Urinary bladder (tissue), 4 donors: ENCODE data around the gene DOHH. TPM values are rescaled to one million over a fixed set of nuclear protein-coding genes. Genes with fewer than 3 reads are reported as not detected.

ENCODE experiments used
- DNase-seq: peaks from one replicate; pipeline ENCODE4 v3.0.0-alpha.2; 2015; ENCODE audit errors: extremely low spot score
- H3K27ac ChIP-seq: one replicate; pipeline ENCODE4 v1.5.1; 2013; ENCODE audit warnings: low read depth, mild to moderate bottlenecking, moderate library complexity
- H3K36me3 ChIP-seq: one replicate; pipeline ENCODE4 v1.6.1; 2013; ENCODE audit warnings: mild to moderate bottlenecking, moderate library complexity; ENCODE audit not compliant: insufficient read depth
- H3K4me1 ChIP-seq: one replicate; pipeline ENCODE4 v1.6.1; 2013; ENCODE audit warnings: mild to moderate bottlenecking, moderate library complexity; ENCODE audit not compliant: insufficient read depth
- H3K4me3 ChIP-seq: one replicate; pipeline ENCODE4 v1.5.1; 2013; ENCODE audit warnings: low read depth, low read length
- WGBS: extraction: QIAGEN DNeasy Blood & Tissue Kit; methylation state at CpG from one replicate; pipeline ENCODE4 v1.1.7; 2013; 5-methylcytosine and 5-hydroxymethylcytosine counted together
- polyA plus RNA-seq: library from polyadenylated mRNA; stranded (reverse); fragments of 200-250 nt; gene quantifications from one replicate; pipeline ENCODE4 v1.2.3, GENCODE V29; 2013
- total RNA-seq: library from RNA; depleted of rRNA; stranded (reverse); fragments of >200 nt; gene quantifications from one replicate; pipeline ENCODE4 v1.2.3, GENCODE V29; 2014
- donor health status: healthy with polysubstance abuse.
- donor health status: healthy.

DOHH gene, protein sequence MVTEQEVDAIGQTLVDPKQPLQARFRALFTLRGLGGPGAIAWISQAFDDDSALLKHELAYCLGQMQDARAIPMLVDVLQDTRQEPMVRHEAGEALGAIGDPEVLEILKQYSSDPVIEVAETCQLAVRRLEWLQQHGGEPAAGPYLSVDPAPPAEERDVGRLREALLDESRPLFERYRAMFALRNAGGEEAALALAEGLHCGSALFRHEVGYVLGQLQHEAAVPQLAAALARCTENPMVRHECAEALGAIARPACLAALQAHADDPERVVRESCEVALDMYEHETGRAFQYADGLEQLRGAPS
- total RNA-seq (2.9 TPM), polyA plus RNA-seq (18.3 TPM)

DNA sequence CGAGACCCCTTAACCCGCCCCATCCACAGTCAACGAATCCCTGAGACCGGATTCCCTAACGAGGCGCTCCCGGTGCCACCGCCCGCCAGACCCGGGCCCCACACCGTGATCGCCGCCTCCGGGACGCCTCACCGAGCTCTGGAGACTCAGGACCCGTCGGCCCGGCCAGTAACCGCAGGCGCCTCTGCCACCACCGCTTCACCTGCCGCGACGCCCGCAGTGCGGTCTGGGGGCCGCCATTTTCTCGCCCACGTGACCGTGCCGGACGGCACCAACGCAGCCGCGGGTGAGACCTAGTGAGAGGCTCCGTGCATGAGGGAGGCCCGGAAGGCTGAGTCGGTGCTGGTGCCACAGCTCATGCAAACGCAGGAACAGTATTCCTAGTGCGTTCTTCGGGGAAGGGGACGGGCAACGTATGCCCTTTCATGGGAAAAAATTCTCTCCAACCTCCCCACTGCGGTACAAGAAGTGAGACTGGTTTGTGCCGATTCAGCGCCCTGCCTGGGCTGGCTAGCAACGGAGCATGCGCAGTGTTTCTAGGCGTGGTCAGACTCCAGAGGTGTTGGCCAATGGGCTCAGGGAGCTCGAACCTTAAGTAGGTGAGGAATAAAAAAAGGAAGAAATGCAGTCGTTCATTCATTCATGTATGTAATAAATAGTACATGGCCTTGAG, at the start of gene DOHH:
Gene DOHH, minus strand, starts transcription at position 246 of the 673 bp plus-strand sequence. CDS start 3,860 bp downstream, outside the sequence.
- Histone ChIP-seq H3K27ac (peak within 1 kb of the TSS; percentile 85), H3K4me3 (peak within 1 kb of the TSS; percentile 83), H3K4me1 (no peaks in the 10 kb centered on the region), H3K36me3 (peaks cover 2% of the 10 kb centered on the region)
- WGBS: under 1% methylated on average over 52 of the region's 52 CpGs
- DNase-seq: peak; percentile 94

DNA sequence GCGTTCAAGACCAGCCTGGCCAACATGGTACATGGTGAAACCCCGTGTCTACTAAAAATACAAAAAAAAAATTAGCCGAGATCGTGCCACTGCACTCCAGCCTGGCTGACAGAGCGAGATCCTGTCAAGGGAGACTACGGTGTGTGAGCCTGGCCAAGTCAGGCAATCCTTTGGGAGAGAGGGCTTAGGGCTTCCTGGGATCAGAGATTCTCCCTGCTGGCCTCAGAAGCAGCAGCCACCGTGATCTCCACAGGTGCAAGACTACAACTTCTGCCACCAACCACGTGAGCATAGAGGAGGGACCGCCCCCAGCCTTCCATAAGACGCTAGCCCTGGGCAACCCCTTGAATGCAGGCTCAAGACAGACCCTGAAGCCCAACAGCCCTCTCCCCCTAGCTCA, 49.3 kb upstream of the DOHH start:
- H3K36me3 ChIP-seq: no peaks in the 10 kb centered on the region
- 88% methylated on average over 10 of the region's 10 CpGs for WGBS
- no peaks in the 10 kb centered on the region for H3K4me1 ChIP-seq
- no peak overlapping the region for H3K27ac ChIP-seq
- no peak for DNase-seq
- no peak overlapping the region for H3K4me3 ChIP-seq

DNA sequence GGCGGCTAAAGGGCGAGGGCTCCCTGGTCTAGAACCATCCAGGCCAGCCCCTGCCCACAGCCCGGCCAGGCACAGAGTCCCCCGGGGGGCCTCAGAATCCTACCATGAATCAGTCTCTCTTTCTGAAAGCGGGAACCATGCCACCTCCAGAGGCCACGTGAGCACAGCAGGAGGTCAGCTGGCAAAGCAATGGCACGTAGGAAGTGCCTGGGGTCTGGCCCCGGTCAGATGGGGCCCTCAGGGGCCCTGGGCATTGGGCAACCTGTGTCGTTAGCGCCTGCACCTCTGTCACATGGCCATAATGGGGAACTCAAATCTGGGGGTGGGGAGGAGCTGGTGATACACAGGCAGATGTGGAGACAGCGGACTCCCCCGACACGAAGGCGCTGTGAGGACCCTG, 48.1 kb upstream of the DOHH start:
- DNase-seq: no peak
- H3K36me3 ChIP-seq: no peaks in the 10 kb centered on the region
- 81% methylated on average over 14 of the region's 14 CpGs for WGBS

DNA sequence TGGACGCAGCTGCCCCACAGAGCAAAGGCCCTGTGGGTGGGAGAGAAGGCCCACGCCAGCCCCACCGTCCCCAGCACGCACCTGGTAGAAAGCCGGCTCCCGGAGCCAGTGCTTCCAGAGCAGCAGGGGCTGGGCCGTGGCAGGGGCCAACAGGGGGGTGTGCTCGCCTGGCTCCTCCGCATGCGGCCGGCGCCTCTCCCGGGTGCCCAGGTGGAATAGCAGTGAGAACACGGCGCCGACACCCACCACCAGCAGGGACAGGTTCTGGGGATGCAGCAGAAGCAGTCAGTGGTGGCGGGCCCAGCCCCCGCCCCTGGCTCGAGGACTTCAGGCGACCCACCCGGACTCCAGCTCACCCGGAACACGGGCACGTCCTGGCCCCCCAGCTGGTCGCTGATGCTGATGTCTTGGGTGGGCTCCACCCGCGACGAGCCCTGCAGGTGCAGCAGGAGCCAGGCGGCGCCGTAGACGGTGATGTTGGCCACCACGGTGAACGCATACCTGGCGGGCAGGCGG, 47.4 kb upstream of the DOHH start:
- DNase-seq: no peak
- 84% methylated on average over 36 of the region's 36 CpGs for WGBS
- Histone ChIP-seq H3K27ac (no peak overlapping the region), H3K4me1 (no peaks in the 10 kb centered on the region), H3K4me3 (no peak overlapping the region), H3K36me3 (no peaks in the 10 kb centered on the region)

More for the DNA sequence above, 48.1 kb upstream of the DOHH start:
- H3K4me3 ChIP-seq: no peak overlapping the region
- H3K4me1 ChIP-seq: no peaks in the 10 kb centered on the region
- no peak overlapping the region for H3K27ac ChIP-seq

DNA sequence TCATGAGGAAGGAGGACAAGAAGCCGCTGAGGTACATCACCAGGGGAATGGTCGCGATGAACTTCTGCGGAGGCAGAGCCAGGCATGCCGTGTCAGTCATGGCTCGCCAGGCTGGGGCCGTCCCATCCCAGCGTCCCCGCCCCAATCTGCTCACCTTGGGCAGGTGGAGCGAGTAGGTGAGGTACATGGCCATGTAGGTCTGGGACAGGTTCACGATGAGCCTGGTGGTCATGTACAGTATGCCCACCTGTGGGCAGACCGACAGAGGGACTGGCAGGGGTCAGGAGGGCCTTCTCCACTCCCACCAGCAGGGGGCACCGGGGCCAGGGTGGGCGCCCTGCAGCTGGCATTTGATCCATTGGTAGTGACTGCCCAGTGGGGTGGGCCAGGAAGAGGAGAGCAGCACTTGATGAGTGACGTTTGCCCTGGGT, 46.8 kb upstream of the DOHH start:
- H3K36me3 ChIP-seq: no peaks in the 10 kb centered on the region
- no peak overlapping the region for H3K4me3 ChIP-seq
- no peak overlapping the region for H3K27ac ChIP-seq
- H3K4me1 ChIP-seq: no peaks in the 10 kb centered on the region
- 90% methylated on average over 15 of the region's 15 CpGs for WGBS
- no peak for DNase-seq

DNA sequence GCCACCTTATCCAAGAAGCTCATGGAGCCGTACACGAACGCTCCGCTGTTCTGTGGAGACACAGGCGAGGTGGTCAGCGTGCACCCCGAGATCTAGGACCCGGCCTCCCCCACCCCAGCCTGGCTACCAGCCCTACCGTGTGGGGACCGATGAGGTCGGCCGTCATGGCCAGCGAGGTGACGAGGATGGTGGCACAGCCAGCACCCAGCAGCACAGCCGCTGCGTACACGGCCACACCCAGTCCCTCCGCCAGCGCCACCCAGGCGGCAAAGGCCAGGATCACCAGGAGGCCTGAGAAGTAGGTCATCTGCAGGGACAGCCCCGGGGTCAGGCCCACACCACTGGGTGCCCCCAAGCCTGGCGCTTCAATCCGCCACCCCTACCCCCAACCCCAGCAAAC, 45.6 kb upstream of the DOHH start:
- Histone ChIP-seq H3K27ac (no peak overlapping the region), H3K4me3 (no peak overlapping the region), H3K4me1 (no peaks in the 10 kb centered on the region), H3K36me3 (no peaks in the 10 kb centered on the region)
- no peak for DNase-seq
- WGBS: 87% methylated on average over 23 of the region's 23 CpGs

DNA sequence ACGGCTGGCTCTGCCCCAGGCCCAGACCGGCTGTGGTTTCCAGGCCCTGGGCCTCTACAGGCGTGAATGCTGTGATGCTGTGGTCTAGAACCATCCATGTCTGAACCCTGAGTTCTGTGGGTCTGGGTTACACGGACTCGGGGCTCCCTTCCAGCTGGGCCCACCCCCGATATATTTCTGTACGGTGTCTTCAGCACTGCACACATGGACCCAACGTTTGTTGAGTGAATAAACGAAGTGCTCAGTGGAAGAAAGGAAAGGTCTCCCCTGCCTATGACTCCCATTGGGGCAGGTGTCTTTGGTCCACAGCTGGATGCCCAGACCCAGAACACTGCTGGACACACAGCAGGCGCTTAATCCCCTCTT, 45.2 kb upstream of the DOHH start:
- Histone ChIP-seq H3K36me3 (no peaks in the 10 kb centered on the region), H3K4me1 (no peaks in the 10 kb centered on the region), H3K27ac (no peak overlapping the region), H3K4me3 (no peak overlapping the region)
- whole genome bisulfite sequencing: 77% methylated on average over 10 of the region's 10 CpGs
- no peak for DNase-seq

DNA sequence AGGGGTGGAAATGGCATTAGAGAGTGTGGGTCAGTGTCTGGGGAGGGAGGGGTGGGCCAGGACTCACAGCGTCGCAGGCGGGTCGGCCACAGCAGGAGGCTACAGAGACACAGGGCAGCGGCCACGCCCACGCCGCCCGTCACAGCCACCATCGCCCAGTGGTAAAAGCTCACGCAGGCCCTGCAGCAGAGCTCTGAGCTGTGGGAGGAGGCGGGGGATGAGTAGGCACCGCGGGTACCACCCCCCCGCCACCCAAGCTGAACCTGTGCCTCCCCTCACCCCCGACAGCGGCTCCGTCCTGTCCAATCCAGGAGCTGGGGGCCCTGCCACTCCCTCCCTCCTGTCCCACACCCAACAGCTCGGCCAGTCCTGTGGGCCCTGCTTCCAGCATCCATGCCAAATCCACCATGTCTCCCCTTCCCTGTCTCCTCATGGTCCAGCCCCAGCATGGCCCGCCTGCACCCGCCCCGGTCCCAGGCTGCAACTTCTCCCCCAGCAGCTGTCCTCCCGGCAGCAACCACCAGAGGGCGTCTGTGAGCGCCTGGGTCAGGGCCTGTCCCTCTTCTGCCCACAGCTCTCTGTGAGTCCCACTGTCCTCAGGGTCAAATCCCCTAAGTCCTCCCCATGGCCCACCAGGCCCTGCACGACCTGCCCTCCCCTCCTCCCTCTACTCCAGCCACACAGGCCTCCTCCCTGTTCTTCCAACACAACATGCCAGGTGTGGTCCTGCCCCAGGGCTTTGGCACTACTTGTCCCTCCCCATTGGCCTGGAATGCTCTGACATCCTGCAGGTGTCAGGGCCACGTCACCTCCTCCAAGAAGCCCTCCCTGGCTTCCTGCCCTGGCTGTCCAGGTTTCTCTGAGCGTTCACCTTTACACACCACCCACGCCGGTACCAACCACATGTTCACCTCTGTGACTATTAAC, 44.5 kb upstream of the DOHH start:
- WGBS: 63% methylated on average over 30 of the region's 30 CpGs
- Histone ChIP-seq H3K27ac (no peak overlapping the region), H3K4me1 (no peaks in the 10 kb centered on the region), H3K4me3 (no peak overlapping the region), H3K36me3 (no peaks in the 10 kb centered on the region)
- no peak for DNase-seq

DNA sequence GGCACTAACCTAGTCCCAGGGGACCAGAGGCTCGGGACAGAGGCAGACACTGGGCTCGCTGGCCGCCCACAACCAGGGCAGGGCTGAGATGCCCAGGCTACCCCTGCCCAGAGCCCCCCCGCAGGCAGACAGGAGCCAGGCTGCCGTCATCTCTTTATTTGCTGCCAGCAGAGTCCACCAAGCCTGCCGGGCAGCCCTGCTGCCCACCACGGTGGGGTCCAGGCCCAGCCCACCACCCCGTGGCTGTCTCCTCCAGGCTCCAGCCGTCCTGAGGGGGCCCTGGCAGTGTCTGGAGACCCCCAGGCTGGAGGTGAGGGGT, 43.5 kb upstream of the DOHH start:
- H3K36me3 ChIP-seq: no peaks in the 10 kb centered on the region
- no peak overlapping the region for H3K27ac ChIP-seq
- DNase-seq: no peak
- 80% methylated on average over 9 of the region's 9 CpGs for WGBS
- H3K4me3 ChIP-seq: no peak overlapping the region
- no peaks in the 10 kb centered on the region for H3K4me1 ChIP-seq

DNA sequence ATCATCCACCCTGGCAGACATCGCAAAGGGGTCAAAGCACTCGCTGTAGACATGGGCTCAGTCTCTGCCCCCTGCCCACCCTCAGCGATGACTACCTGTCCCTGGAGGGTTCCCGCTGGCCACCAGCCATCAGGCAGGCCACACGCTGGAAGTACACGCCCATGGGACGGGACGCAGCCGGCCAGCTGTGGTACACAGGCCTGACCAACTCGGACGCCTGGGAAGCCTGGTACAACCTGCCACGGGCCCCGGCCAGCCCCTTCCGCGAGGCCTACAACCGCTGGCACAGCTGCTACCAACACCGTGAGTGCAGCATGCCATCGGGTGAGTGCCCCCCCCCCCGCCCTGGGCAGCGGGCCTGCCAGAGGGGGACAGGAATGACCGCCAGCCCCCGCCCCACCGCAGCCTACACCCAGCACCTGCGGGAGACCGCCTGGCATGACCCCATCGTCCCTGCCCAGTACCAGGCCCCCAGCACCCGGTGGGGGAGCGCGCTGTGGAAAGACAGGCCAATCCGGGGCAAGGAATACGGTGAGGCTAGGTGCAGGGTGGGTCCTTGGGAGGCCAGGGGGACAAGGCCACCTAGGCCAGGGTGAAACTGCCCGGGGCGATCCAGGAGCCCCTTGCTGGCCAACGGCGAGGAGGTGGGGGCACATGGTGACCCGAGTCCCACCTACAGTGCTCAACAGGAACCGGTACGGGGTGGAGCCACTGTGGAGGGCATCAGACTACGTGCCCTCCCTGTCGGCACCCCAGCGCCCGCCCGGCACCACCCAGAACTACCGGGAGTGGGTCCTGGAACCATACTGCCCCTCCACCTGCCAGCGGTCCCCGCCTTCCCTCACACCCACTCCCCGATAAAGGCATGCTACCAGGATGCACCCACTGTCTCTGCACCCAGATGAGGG, 42.9 kb upstream of the DOHH start:
- DNase-seq: no peak
- Histone ChIP-seq H3K4me1 (no peaks in the 10 kb centered on the region), H3K4me3 (no peak overlapping the region), H3K36me3 (no peaks in the 10 kb centered on the region), H3K27ac (no peak overlapping the region)
- 84% methylated on average over 47 of the region's 47 CpGs for WGBS

DNA sequence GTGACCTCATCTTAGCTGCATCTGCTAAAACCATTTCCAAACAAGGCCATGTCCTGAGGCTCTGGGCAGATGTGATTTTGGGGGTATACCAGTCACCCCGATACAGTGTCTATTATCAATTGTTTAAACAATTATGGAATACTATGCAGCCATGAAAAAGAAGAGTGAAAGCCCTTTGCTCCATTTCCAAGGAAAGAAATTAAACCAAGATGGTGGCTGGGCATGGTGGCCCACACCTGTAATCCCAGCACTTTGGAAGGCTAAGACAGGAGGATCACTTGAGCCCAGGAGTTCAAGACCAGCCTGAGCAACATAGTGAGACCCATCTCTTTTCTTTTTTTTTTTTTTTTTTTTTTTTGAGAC, 39.3 kb upstream of the DOHH start:
- no peak overlapping the region for H3K27ac ChIP-seq
- no peaks in the 10 kb centered on the region for H3K4me1 ChIP-seq
- DNase-seq: no peak
- WGBS: 99% methylated on average over 1 of the region's 1 CpG
- no peaks in the 10 kb centered on the region for H3K36me3 ChIP-seq
- no peak overlapping the region for H3K4me3 ChIP-seq

DNA sequence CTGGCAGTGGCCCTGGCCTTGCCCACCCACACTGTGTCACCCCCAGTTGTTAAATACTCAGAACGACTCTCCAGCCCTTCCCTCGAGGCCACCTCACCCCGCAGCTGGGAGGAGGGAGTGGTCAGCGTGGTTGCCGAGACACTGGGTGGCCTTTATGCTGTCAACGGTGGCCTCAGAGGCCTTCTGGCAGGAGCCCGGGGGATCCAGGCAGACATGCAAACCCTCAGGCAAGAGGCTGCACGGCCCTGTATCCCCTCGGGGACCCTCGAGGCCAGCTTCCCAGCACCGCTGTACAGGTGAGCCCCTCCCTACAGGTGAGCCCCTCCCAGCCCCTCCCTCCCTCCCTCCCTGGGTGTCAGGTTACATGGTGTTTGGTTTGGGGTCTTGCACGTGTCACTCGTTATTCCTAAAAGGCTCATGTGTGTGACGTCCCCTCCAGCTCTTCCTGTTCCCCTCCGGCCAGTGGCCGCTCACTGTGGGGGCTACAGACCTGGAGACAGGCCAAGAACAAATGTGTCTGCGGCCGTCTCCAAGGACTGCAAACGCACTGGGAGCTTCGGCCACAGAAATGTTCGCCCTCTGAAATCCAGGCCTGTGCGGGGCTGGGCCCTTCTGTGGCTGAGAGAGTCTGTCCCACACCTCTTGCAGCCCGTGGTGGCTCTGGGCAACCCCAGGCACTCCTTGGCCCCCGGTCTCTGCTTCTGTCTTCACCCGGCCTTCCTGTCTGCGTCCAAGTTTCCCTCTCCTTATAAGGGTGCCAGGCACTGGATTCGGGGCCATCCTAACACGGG, 38.7 kb upstream of the DOHH start, which contains the start of gene TEKTIP1:
Gene TEKTIP1, plus strand, starts transcription at position 210 of the 791 bp plus-strand sequence. Its CDS starts 4 bp downstream, at position 214.
- Histone ChIP-seq H3K36me3 (no peaks in the 10 kb centered on the region), H3K27ac (no peak within 1 kb of the TSS), H3K4me3 (no peak within 1 kb of the TSS), H3K4me1 (no peaks in the 10 kb centered on the region)
- no peak for DNase-seq
- WGBS: 58% methylated on average over 28 of the region's 28 CpGs
